ENCODE measurements around the gene CLEC2L.

The CLEC2L gene

GRCh38 chr7:139557857-139558581, 34.5 kb downstream of the CLEC2L start:
- no peak for DNase-seq (ENCODE audit: low read depth in 2 of 2)

GRCh38 chr7:139559364-139560105, 36.0 kb downstream of the CLEC2L start:
- no peak for DNase-seq (ENCODE audit: low read depth in 2 of 2)

GRCh38 chr7:139560199-139560598, 36.7 kb downstream of the CLEC2L start:
- DNase-seq (ENCODE audit: low read depth in 2 of 2), result no peak

- no peak for DNase-seq (ENCODE audit: low read depth in 2 of 2)
Observed at GRCh38 chr7:139560678-139561077, 37.2 kb downstream of the CLEC2L start.

- no peak for DNase-seq (ENCODE audit: low read depth in 2 of 2)
Observed at GRCh38 chr7:139562491-139562890, 39.0 kb downstream of the CLEC2L start.

- DNase-seq (ENCODE audit: low read depth in 2 of 2), result no peak
Observed at GRCh38 chr7:139562961-139563565, 39.6 kb downstream of the CLEC2L start.

- DNase-seq (ENCODE audit: low read depth in 2 of 2), result no peak
Observed at GRCh38 chr7:139563856-139564255, 40.4 kb downstream of the CLEC2L start.

GRCh38 chr7:139566075-139566474, 42.6 kb downstream of the CLEC2L start:
- DNase-seq (ENCODE audit: low read depth in 2 of 2), result no peak

- DNase-seq (ENCODE audit: low read depth in 2 of 2), result no peak
Observed at GRCh38 chr7:139566736-139567646, 43.5 kb downstream of the CLEC2L start.

- DNase-seq (ENCODE audit: low read depth in 2 of 2), result no peak
Observed at GRCh38 chr7:139567647-139568345, 44.3 kb downstream of the CLEC2L start.

GRCh38 chr7:139568346-139568675, 44.8 kb downstream of the CLEC2L start:
- DNase-seq (ENCODE audit: low read depth in 2 of 2), result no peak

- no peak for DNase-seq (ENCODE audit: low read depth in 2 of 2)
Observed at GRCh38 chr7:139568813-139569490, 45.5 kb downstream of the CLEC2L start.

- no peak for DNase-seq (ENCODE audit: low read depth in 2 of 2)
Observed at GRCh38 chr7:139570119-139570518, 46.6 kb downstream of the CLEC2L start.

- no peak for DNase-seq (ENCODE audit: low read depth in 2 of 2)
Observed at GRCh38 chr7:139570626-139571025, 47.1 kb downstream of the CLEC2L start.

GRCh38 chr7:139571190-139571589, 47.7 kb downstream of the CLEC2L start:
- no peak for DNase-seq (ENCODE audit: low read depth in 2 of 2)

GRCh38 chr7:139571651-139572050, 48.2 kb downstream of the CLEC2L start:
- DNase-seq (ENCODE audit: low read depth in 2 of 2), result no peak

GRCh38 chr7:139572071-139572470, 48.6 kb downstream of the CLEC2L start:
- no peak for DNase-seq (ENCODE audit: low read depth in 2 of 2)

- DNase-seq (ENCODE audit: low read depth in 2 of 2), result no peak
Observed at GRCh38 chr7:139572704-139573385, 49.4 kb downstream of the CLEC2L start.

GRCh38 chr7:139573871-139574270, 50.4 kb downstream of the CLEC2L start:
- DNase-seq (ENCODE audit: low read depth in 2 of 2), result no peak

Data from stimulated activated CD8-positive, alpha-beta memory T cell treated with anti-CD3 and anti-CD28 coated beads, Interleukin-2, amount 100 ng/mL, for 1 hour (primary cell).